HG02852 (cell line): ENCODE results near the gene ST3GAL5.

ENCODE experiments used
- ATAC-seq: cut with Tn5 transposase; IDR thresholded peaks from one replicate; pipeline ENCODE4 v1.9.1; 2021; ENCODE audit warnings: mild to moderate bottlenecking, moderate library complexity; ENCODE audit not compliant: unreplicated experiment

Gene ST3GAL5

DNA sequence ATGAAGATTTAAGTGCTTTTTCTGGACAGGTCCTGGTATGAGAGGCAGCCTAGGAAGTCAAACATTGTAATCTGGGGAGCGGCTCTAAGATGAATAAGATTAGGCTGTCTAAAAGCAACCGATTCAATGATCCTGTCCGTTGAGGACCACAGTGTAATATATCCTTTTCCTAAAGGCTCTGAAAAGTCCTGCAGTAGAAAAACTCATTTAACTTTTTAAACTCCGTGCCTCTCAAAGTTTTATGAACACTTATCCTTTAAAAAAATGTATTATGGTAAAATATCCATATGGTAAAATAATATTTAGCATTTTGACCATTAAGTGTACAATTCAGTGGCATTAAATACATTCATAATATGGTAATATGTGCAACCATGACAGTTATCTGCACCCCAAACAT, 95.2 kb downstream of the ST3GAL5 start:
- ATAC-seq, result no peak

DNA sequence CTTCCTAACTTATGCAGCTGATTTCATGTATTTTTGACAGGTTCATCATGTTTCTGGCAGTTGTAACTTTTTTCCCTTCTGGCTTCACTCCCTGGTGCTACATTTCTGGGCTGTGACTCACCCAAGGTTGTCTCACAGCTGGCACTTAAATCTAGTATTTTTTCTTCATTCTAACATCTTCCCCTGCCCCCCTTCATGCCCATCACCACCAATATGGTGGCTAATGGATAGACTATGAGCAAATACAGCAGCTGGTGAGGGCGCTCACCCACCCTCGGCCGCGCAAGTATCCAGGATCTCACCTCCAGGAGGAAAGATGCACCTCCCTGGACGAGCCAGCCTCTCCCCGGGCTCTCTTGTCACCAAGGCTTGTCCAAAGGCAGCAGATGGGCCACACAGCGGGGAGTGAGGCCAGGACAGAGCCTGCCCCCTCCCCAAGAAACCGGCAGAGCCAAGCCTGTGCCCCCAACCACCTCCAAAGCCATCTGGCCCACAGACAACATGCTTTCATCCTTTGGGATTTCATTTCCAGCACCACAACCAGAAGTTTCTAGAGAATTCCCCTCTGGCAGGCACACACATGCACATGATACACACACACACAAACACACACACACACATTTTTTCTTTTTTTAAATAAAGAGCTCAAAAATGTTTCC, 95.9 kb downstream of the ST3GAL5 start:
- ATAC-seq, result no peak

DNA sequence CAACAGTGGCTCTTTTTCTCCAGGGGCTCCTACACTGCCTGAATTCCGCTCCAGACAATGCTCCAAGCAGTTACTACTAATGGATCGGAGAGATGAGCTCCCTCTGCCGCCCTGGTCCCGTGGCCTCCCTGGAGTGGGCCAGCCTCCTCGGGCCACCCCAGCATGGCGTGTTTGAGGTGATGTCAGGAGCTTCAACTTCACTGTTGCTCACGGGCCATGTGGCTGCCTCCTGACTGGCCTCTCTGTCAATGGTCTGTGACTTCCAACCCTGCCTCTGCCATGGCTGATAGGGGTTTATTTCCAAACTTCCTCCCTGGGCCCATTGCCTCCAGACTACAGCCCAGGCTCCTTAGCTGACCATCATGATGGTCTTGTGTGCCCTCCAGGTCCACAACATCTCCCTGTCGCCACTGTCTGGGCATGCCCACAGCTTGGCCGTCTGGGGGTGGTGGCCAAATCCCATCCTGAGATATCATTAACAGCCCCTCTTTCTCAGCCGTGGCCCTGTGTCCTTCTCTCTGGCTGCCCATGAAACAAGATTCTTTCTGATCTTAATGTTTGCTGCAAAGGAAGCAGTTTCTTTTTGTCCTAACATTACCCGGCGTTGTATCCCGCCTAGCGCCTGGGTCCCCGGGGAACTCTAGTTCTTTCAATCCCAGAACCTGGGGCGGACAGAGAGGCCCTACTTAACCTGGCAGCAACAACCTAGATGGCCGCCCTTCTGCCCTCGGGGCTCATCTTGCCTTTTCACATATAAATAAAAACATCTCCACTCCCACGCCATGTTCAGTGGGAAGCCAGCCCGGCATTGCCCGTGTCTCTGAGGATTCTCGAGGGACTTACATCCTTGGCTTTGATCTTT, 96.9 kb downstream of the ST3GAL5 start:
- ATAC-seq, result no peak

DNA sequence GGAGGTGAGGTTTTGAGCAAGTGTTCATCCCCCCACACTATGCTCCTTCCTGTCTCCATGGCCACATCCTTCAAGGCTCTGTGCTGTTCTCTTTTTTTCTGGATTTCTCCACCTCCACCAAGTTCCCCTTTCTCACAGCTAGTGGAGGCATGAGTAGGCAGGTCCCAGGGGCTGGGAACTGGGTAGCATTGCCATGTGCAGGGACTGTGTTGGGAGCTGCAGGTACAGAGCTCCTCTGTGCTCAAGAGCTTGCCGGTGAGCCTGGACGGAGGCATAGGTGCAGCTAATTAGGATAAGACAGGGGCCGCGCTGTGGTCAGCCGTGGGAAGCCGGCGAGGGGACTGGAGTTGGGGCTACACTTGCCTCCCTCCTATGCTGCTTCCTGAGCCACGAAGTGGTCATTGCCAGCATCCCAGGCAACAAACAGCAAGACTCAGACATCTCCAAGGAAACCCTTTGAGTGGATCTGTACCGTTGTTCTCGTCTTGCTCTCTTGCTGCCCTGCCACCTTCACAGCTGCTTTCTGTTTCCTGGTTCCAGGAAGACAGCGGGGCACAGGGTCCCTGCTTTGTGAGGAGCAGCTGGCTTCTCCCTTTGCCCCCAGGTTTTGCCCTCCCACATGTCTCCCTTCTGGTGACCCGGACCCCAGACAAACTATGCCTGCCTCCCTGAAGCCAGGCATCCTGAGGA, 98.1 kb downstream of the ST3GAL5 start:
- ATAC-seq, result no peak

DNA sequence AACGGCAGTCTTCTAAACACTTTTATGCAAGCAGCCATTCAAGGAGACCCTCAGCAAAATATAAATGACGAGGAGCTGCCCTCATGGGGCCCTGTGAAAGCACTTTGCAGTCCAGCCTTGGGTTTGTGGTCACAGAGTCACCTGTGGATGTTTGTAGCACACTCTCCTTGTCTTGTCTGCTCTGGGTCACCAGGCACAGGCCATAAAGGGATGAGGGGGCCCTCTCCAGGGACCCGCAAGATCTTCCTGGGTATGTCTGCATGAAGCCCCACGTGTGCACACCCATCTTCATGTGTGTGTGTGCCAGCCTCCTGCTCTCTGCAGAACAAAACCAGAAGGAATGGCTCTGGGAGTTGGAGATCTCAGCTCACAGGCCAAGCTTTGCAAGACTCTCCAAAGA, 98.8 kb downstream of the ST3GAL5 start:
- ATAC-seq, result no peak

DNA sequence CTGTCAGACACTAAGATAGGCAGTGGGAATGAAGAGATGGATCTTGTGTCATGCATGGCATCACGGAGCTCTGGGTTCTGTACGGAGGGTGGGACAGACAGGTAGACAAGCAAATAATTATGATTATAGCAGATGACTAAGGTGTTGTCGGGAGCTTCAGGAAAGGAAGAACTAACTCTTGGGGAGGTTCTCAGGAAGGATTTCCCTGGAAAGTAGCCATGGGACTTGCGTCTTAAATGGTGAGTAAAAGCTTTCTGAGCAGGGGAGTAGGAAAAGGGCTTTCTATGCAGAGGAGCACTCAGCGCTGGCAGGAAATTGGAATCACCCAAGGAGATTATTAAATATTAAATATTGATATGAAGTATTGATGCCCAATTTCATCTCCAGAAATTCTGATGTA, 99.5 kb downstream of the ST3GAL5 start:
- no peak for ATAC-seq

DNA sequence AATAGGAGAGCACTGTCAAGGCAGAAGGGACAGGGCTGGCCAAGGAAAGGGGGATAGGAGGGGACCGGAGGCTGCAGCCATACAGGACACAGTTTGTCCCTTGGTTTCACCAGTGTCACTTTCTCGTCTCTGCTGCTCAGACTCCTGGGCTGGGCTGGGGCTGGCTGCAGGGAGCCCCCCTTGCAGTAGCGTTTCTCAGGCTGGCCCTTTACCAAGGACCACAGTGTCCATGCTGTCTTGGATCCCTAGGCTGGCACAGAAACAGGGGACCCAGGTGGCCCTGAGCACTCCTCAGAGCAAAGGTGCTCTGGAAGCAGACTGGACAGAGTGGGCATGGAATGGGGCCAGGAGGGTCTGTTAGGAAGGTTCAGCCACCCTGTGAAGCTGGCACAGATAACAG, 100.2 kb downstream of the ST3GAL5 start:
- ATAC-seq, result no peak

DNA sequence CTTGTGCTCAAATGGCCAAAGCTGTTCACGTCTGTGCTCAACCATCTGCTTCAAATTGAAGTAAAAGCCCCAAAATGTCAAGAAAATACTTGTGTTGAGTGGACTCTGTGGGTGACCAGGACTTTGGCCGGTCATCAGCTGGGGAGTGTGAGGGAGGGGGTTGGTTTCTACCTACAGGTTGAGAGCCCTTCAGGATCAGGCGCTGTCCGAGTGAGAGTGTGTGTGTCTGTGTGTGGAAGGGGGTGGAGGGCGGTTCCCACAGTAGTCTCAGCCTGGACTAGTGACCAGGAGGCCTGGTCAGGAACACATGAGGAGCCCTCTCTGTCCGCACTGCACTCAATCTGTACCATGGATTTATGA, 100.8 kb downstream of the ST3GAL5 start:
- no peak for ATAC-seq

DNA sequence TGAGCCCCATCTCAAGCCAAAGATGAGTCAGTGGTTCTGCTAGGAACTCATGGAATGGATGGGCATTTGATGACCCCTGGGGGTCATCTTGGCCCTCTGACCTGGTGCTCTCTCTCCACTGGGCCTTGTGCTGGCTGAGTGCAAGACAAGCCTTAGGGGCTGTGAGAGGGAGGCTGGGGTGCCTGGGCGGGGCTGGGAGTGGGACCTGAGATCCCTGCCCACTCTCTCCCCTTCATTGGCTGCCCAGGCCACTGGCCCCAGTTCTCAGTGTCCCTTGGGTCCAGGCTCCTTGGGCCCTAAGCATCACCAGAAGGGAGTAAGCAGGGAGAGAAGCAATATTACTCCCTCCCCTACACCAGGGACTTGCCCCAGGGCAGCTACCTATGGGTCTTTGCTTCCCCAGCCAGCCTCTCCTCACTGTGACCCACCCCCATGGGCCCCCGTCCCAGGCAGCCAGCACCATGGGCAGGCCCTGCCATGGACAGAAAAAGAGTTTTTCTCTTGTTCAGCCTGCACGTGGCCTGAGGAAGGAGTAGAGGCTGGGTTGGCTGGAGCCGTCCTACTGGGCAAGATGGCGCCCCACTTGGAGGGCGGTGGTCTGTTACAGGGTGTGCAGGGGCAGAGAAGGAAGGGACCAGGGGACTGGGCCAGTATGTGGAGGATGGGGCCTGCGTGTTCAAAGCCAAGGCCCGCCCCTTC, 101.4 kb downstream of the ST3GAL5 start:
- ATAC-seq, result no peak
